GM18502 (cell line): ENCODE results near the gene RNF123.

Experiments
- ATAC-seq: cut with Tn5 transposase; IDR thresholded peaks from one replicate; pipeline ENCODE4 v1.9.1; 2021; ENCODE audit warnings: mild to moderate bottlenecking; ENCODE audit not compliant: unreplicated experiment, poor library complexity

The RNF123 gene

DNA sequence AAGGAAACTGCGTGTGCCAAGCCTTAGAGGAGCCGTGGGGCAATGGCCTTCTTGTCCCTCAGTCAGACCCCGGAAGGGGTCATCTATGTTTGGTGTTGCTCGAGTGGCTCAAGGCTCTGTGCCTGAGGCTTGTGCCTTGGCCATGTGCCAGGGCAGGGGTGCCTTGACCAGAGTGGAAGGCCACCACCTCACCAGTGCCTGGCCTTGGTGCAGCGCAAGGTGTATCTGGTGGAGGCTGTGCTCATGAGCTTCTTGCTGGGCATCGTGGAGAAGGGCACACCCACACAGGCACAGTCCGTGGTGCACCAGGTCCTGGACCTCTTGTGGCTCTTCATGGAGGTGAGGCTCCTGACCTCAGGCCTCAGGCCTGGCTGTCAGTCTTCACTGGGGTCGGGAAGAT, 10.7 kb downstream of the RNF123 start:
- no peak for ATAC-seq

DNA sequence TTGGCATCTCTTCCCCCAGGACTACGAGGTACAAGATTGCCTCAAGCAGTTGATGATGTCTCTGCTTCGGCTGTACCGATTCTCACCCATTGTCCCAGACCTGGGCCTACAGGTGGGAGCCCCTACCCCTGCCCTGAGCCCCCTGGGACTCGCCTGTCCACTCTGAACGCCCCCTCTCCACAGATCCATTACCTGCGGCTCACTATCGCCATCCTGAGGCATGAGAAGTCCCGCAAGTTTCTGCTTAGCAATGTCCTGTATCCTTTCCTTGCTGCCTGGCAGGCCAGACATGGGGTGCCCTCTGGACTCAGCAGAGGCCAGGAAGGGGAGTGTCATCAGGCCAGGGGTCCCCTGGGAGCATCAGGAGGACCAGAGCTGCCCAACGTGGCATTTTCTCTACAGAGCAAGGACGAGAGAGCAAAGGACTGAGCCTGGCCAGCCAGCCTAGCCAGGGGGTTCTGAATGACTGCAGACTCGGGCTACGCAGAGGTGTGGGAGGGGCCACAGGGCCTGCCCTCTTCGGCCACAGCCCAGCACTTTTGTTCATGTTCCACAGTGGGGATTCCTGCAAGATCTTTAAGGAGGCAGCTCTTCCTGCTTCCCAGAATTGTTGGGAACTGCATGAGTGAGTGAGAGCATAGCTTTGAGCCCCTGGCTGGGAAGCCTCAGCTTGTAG, 11.2 kb downstream of the RNF123 start:
- no peak for ATAC-seq

GRCh38 chr3:49701388-49702077, 12.2 kb downstream of the RNF123 start:
- no peak for ATAC-seq

- ATAC-seq: no peak
Measured at GRCh38 chr3:49702672-49703071, 13.3 kb downstream of the RNF123 start.

DNA sequence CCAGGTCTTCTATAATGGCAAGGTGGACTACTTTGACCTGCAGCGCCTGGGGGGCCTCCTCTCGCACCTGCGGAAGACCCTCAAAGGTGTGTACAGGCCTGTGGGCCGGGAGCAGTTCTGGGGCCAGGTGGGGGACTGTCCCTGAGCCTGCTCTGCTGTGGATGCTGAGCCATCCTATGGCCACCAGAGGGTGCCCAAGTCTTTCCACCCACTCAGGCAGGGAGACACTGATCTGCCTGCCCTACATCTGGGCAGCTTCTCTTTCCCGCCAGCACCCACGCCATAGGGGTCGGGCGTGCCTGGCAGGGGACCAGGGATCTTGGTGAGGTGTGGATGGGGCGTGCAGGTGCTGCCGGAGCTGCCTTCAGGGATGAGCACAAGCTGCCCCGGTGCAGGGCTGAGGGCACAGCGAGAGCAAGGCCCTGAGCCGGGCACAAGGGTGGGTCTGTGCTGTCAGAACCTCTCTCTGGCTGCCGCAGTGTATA, 14.1 kb downstream of the RNF123 start:
- ATAC-seq: peak; percentile 65

GRCh38 chr3:49703956-49704355, 14.6 kb downstream of the RNF123 start:
- no peak for ATAC-seq

DNA sequence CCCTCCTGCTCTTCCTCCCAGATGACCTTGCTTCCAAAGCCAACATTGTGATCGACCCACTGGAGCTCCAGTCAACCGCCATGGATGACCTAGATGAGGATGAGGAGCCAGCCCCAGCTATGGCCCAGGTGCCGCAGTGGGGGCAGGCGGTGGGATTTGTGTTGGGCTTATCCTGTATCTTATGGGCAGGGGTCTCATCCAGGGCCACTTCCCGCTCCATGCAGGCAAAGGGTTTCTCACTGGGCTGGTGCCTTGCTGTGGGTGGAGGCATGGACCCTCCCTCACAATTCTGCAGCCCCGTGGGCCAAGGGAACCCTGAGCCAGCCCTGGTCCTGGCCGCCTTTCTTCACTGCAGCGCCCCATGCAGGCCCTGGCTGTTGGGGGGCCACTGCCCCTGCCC, 15.3 kb downstream of the RNF123 start:
- no peak for ATAC-seq

DNA sequence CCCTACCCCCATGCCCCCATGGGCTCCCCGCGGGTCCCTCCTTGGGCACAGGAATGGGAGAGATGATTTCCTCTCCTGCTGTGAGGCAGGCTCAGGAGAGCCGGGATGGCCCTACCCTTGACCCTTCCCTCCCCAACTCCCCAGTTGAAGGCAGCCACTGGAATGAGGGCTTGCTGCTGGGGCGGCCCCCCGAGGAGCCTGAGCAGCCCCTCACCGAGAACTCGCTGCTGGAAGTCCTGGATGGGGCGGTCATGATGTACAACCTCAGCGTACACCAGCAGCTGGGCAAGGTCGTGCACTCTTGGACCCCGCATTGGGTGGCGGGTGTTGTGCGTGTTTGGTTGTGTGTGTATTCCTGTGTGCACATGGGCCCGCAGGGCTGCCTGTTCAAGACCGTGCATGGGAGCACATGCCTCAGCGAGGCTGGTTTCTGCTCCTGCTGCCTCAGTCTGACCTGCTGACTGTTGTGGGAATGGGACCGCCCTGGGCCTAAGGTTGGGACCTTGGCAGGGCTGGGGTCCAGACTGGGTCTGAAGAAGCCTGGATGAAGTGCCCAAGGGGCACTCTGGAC, 16.1 kb downstream of the RNF123 start:
- no peak for ATAC-seq

DNA sequence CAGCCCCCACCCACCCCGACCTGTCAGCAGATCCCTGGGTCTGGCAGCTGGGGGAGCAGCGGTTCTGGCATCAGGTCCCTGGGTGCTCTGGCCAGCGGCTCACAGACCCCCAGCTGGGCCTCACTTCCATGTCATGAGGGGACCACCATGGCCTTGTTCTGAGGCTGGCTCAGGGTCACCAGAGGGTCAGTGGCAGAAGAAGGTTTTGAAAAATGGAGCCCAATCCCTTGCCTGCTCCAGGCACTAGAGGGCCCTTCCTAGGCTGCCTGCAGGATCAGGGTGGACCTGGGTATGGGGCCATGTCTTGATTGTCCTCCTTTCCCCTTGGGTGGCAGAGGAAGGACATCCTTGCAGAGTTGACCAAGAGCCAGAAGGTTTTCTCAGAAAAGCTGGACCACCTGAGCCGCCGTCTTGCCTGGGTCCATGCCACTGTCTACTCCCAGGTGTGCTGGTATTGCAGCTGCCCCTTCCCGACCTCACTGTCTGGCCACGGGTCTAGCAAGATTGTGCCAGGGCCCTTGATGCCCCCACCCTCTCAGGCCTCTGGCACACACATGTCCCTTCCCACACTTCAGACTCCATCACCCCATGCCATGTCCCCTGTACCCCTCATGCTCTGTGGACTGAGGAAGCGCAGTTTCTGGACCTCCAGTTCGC, 17.2 kb downstream of the RNF123 start:
- ATAC-seq: no peak

GRCh38 chr3:49707113-49707480, 17.7 kb downstream of the RNF123 start:
- ATAC-seq: no peak

DNA sequence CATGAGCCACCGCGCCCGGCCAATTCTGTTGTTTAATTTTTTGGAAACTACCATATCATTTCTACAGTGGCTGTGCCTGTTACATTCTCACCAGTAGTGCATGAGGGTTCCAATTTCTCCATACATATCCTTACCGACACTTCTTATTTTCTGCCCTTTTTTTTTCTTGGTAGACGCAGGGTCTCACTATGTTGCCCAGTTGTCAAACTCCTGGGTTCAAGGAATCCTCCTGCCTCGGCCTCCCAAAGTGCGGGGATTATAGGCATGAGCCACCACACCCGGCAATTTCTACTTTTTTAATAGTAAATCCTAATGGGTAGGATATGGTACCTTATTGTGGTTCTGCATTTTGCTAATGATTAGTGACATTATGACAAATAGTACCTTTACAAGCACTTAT, 20.5 kb downstream of the RNF123 start:
- ATAC-seq: no peak

DNA sequence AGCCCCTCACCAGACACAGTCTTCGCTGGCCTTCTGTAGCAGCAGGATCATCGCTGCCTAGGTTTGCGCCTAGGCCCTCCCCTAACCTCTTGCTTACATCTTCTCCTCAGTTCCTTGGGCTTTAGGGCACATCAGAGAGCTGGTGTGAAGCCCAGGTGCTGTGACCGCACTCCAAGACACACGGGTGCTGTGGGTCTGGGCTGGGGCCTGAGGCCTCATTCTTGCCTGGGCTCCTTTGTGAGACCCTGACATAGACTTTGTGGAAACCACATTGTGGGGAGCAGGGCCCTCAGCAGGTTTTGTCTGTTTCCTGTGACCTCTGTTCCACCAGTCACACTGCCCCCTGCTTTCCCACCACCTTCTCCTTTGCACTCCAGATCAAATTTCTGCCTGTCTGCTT, 22.1 kb downstream of the RNF123 start:
- ATAC-seq: no peak

DNA sequence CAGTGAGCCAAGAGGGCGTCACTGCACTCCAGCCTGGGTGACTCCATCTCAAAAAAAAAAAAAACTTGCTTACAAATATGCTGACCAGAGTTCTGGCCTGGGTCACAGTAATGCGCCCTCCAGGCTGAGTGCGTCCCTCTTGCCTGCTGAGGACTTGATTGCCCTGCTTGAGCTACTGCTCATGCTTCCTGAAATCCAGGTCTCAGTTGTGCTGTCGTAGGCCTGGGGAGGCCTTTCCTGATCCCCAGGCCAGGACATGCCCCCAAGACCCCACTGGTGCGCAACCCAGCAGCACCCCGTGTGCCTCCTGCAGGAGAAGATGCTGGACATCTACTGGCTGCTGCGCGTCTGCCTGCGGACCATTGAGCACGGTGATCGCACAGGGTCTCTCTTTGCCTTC, 22.8 kb downstream of the RNF123 start:
- ATAC-seq: no peak

DNA sequence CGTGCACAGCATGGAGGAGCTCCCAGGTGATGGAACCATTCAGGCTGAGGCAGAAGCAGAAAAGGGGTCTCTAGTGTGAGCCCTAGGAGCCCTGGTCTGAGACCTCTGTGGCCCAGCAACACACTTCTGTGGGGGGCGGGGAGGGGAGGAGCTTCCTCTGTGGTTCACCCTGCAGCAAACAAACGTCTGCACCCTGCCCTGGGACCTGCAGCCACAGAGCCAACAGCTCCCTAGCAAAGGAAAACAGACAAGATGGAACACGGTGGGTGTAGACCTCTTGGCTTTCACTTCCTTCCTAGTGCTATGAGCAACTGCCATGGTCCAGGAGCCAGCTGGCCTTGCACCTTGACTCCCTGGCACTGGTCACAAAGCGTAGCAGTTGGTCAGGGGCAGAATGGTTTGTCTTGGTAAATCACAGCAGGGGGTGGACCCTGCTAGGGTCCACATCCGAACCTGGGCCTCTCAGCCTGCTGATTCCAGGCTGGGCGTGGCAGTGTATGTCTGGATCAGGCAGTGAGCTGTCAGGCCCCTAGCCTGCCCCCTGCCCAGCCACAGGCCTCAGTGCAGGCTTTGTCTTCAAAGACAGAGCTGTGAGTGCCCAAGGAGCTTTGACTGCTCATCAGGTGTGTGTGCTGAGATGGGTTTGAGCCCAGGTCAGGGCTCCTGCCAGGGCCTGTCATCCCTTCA, 23.4 kb downstream of the RNF123 start:
- no peak for ATAC-seq

GRCh38 chr3:49713336-49714105, 24.2 kb downstream of the RNF123 start:
- ATAC-seq: no peak

GRCh38 chr3:49714728-49715550, 25.6 kb downstream of the RNF123 start:
- no peak for ATAC-seq

- no peak for ATAC-seq
Measured at GRCh38 chr3:49715611-49716121, 26.3 kb downstream of the RNF123 start.

- no peak for ATAC-seq
Measured at GRCh38 chr3:49716169-49716568, 26.8 kb downstream of the RNF123 start.

GRCh38 chr3:49716691-49717210, 27.4 kb downstream of the RNF123 start:
- ATAC-seq: no peak
